ENCODE data around the gene GNAT1.

GNAT1 gene

DNA sequence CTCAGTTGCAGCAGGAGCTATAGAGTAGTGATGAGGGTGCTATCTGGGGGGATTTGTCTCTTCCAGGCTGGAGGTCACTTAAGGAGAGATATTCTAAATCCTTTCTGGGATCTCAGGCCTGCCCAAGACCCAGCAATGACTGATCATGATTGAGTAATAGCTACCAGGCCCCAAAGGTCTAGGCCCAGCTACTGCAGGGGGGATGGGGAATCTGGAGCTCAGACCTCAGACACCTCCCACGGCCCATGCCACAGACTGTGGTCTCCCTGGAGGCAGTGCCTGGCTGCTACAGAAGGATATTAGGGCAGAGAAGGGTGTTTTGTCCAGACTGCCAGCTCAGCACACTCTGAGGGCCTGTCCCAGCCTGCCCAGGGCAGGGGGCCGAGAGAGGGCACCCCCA lies 20.5 kb downstream of the GNAT1 start:
- DNase-seq (ENCODE audit: low read depth in 2 of 2), result peak in 1 of 2 donors; percentile 46
- TF ChIP-seq, protein P1, sequence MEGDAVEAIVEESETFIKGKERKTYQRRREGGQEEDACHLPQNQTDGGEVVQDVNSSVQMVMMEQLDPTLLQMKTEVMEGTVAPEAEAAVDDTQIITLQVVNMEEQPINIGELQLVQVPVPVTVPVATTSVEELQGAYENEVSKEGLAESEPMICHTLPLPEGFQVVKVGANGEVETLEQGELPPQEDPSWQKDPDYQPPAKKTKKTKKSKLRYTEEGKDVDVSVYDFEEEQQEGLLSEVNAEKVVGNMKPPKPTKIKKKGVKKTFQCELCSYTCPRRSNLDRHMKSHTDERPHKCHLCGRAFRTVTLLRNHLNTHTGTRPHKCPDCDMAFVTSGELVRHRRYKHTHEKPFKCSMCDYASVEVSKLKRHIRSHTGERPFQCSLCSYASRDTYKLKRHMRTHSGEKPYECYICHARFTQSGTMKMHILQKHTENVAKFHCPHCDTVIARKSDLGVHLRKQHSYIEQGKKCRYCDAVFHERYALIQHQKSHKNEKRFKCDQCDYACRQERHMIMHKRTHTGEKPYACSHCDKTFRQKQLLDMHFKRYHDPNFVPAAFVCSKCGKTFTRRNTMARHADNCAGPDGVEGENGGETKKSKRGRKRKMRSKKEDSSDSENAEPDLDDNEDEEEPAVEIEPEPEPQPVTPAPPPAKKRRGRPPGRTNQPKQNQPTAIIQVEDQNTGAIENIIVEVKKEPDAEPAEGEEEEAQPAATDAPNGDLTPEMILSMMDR (IDR thresholded peaks at IDR 0.05; ENCODE audit: low read depth, low read length), result no peak
- no peak overlapping the region for H3K4me3 ChIP-seq (replicated peaks in 1 of 2; ENCODE audit: low read depth in 2 of 2, low read length in 2 of 2)

DNA sequence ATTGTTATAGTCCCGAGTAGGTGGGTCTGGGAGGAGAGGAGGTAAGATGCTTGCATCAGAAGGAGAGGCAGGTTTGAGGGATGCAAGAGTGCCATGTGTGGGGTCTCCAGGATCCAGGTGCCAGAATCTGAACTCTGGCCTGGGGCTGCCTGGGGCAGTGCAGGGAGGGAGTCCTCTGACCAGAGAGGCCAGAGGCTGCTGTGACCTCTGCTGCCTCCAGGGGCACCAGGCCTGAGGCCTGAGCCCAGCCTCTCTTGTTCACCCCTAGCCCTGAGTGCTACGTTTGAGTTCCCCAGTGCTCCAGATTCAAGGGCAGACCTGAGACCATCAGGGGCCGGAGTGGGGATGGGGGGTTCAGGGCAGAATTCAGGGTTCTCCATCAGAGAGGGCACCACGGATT lies 21.1 kb downstream of the GNAT1 start:
- H3K4me3 ChIP-seq (replicated peaks in 1 of 2; ENCODE audit: low read depth in 2 of 2, low read length in 2 of 2), result no peak overlapping the region
- no peak for DNase-seq (ENCODE audit: low read depth in 2 of 2)
- TF ChIP-seq, protein P1 (IDR thresholded peaks at IDR 0.05; ENCODE audit: low read depth, low read length), result no peak

DNA sequence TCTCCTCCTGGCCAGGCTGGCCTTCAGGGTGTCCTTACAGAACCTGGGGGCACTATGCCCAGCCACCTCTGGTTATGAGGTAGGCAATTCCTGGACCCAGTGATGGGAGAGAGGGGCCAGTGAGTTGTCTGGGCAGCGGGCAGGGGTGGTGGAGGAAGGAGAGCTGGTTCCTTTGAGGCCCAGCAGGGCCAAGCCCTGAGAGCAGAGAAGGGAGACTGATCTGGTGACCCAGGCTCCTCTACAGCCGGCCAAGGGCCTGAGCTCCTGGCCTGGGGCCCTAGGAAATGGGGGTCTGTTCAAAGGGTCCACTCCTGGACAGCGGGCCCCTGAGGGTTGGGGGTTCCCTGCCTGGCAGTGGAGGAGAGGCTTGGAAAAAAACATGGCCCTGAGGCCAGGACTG lies 21.6 kb downstream of the GNAT1 start:
- TF ChIP-seq, protein P1 (IDR thresholded peaks at IDR 0.05; ENCODE audit: low read depth, low read length), result no peak
- no peak for DNase-seq (ENCODE audit: low read depth in 2 of 2)
- H3K4me3 ChIP-seq (replicated peaks in 1 of 2; ENCODE audit: low read depth in 2 of 2, low read length in 2 of 2), result no peak overlapping the region

DNA sequence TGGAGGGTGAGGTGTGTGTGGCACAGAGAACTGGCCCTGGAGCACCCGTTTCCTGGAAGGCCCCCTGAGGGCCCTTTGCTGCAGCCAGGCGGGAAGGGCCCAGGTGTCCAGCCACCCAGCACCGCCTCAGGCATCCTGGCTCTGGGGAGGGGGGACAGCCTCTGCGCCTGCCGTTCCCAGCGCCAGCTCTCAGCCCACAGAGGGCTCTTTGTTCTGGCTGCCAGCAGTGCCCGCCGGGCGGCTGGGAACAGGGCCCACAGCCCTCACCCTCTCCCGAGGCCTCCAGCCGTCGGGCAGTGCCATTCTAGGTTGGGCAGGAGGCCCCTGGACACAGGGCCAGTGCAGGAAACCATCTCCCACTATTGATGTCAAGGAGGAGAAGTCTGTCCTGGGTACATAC lies 22.0 kb downstream of the GNAT1 start:
- H3K4me3 ChIP-seq (replicated peaks in 1 of 2; ENCODE audit: low read depth in 2 of 2, low read length in 2 of 2), result no peak overlapping the region
- DNase-seq (ENCODE audit: low read depth in 2 of 2), result no peak
- TF ChIP-seq, protein P1 (IDR thresholded peaks at IDR 0.05; ENCODE audit: low read depth, low read length), result no peak

DNA sequence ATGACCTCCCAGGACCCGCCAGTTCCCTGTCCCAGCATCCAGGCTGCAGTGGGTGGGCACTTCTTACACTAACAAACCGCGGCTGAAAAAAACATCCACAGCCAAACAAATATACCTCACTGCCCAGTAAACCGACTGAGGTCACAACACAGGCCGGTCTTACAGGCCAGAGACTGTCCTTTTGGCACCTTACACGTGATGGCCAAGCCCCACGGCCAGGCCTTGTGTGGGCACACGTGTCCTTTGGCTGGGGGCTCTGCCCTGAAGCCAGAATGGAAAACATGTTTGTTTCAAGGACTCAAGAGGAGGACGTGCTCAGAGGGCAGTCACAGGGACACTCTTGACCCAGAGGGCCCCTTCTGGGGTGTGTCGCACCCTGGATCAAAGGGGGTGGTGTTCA lies 23.4 kb downstream of the GNAT1 start:
- DNase-seq (ENCODE audit: low read depth in 2 of 2), result no peak
- H3K4me3 ChIP-seq (replicated peaks in 1 of 2; ENCODE audit: low read depth in 2 of 2, low read length in 2 of 2), result no peak overlapping the region
- TF ChIP-seq, protein P1 (IDR thresholded peaks at IDR 0.05; ENCODE audit: low read depth, low read length), result no peak

DNA sequence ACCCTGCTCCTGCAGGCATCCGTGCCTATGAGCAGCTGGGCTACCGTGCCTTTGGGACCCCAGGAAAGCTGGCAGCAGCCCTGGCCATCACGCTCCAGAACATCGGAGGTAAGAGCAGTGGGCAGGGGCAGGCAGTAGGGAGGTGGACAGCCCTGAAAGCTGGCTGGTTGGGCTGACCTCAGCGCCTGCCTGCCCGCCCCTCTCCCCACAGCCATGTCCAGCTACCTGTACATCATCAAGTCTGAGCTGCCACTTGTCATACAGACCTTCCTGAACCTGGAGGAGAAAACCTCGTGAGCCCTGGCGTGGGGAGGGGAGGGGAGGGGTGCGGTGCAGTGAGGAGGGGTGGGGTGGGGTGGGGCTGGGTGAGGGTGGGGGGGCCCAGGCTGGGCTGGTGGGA lies 24.1 kb downstream of the GNAT1 start:
- DNase-seq (ENCODE audit: low read depth in 2 of 2), result no peak
- H3K4me3 ChIP-seq (replicated peaks in 1 of 2; ENCODE audit: low read depth in 2 of 2, low read length in 2 of 2), result no peak overlapping the region
- TF ChIP-seq, protein P1 (IDR thresholded peaks at IDR 0.05; ENCODE audit: low read depth, low read length), result no peak

DNA sequence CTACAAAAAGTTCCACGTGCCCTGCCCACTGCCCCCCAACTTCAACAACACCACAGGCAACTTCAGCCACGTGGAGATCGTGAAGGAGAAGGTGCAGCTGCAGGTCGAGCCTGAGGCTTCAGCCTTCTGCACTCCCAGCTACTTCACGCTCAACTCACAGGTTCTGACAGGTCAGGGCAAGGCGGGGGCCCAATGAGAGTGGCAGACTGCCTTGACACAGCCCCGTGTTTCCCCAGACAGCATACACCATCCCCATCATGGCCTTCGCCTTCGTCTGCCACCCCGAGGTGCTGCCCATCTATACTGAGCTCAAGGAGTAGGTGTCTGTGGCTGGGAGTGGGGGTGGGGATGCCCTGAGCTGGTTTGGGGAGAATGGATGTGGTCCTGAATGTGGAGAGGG lies 26.3 kb downstream of the GNAT1 start:
- H3K4me3 ChIP-seq (replicated peaks in 1 of 2; ENCODE audit: low read depth in 2 of 2, low read length in 2 of 2), result no peak overlapping the region
- TF ChIP-seq, protein P1 (IDR thresholded peaks at IDR 0.05; ENCODE audit: low read depth, low read length), result no peak
- DNase-seq (ENCODE audit: low read depth in 2 of 2), result no peak

All from cardiac fibroblast (primary cell).